GM23338 (cell line): ENCODE measurements around the gene HOMER1. TPM values are rescaled to one million over a fixed set of nuclear protein-coding genes. Genes with fewer than 3 reads are reported as not detected.

Experiments
- ATAC-seq: fragments of 200-7000 bp; cut with Tn5 transposase; 3 replicates; pipeline ENCODE4 v1.9.1; 2020
- DNase-seq: peaks from one replicate; pipeline ENCODE4 v3.0.0-alpha.2; 2015; ENCODE audit warnings: low spot score
- H2AFZ ChIP-seq: fragments of 200-600 bp; sonication (generic); 2 replicates; pipeline ENCODE4 v1.8.0; 2016; ENCODE audit warnings: antibody characterized with exemption, mild to moderate bottlenecking, moderate library complexity
- H3F3A ChIP-seq: fragments of 200-600 bp; sonication (generic); replicated peaks from 2 replicates; pipeline ENCODE4 v1.8.0; 2017; ENCODE audit warnings: antibody characterized with exemption, mixed run types, low read depth
- H3K27ac ChIP-seq: fragments of 200-600 bp; sonication (generic); 2 replicates; pipeline ENCODE4 v1.6.1; 2016; ENCODE audit warnings: low read depth
- H3K27me3 ChIP-seq: fragments of 200-600 bp; sonication (generic); 2 replicates; pipeline ENCODE4 v1.8.0; 2016; ENCODE audit warnings: mild to moderate bottlenecking, mixed run types, moderate library complexity; ENCODE audit not compliant: insufficient read depth
- H3K36me3 ChIP-seq: fragments of 200-600 bp; sonication (generic); 2 replicates; pipeline ENCODE4 v1.8.0; 2016; ENCODE audit warnings: mild to moderate bottlenecking; ENCODE audit not compliant: insufficient read depth
- H3K4me1 ChIP-seq: fragments of 200-600 bp; sonication (generic); 2 replicates; pipeline ENCODE4 v1.8.0; 2016; ENCODE audit warnings: mild to moderate bottlenecking, moderate library complexity; ENCODE audit not compliant: insufficient read depth
- H3K4me2 ChIP-seq: fragments of 200-600 bp; sonication (generic); 2 replicates; pipeline ENCODE4 v1.7.1; 2017; ENCODE audit warnings: mixed run types
- H3K4me3 ChIP-seq: fragments of 200-600 bp; sonication (generic); 2 replicates; pipeline ENCODE4 v1.6.1; 2016; ENCODE audit warnings: mixed run types
- H3K79me2 ChIP-seq: fragments of 200-600 bp; sonication (generic); replicated peaks from 2 replicates; pipeline ENCODE4 v1.8.0; 2017; ENCODE audit warnings: mild to moderate bottlenecking; ENCODE audit not compliant: insufficient read depth
- H3K9me2 ChIP-seq: fragments of 200-600 bp; sonication (generic); 2 replicates; pipeline ENCODE4 v1.8.0; 2017; ENCODE audit not compliant: insufficient read depth
- H4K20me1 ChIP-seq: fragments of 200-600 bp; sonication (generic); replicated peaks from 2 replicates; pipeline ENCODE4 v1.8.0; 2017; ENCODE audit warnings: mild to moderate bottlenecking; ENCODE audit not compliant: insufficient read depth
- H3K27ac Mint-ChIP-seq: 2 replicates; pipeline ENCODE4 v1.8.0; 2020; ENCODE audit warnings: inconsistent platforms, mild to moderate bottlenecking, moderate library complexity, mixed read lengths
- H3K27me3 Mint-ChIP-seq: 3 replicates; pipeline ENCODE4 v1.8.0; 2022; ENCODE audit warnings: low read depth, mild to moderate bottlenecking, moderate library complexity, mixed read lengths, inconsistent platforms; ENCODE audit not compliant: insufficient read depth, poor library complexity
- H3K36me3 Mint-ChIP-seq: 3 replicates; pipeline ENCODE4 v1.8.0; 2021; ENCODE audit warnings: low read depth, mild to moderate bottlenecking, inconsistent platforms, moderate library complexity, mixed read lengths
- H3K4me1 Mint-ChIP-seq: 3 replicates; pipeline ENCODE4 v1.8.0; 2020; ENCODE audit warnings: mild to moderate bottlenecking, inconsistent platforms, mixed read lengths
- H3K4me3 Mint-ChIP-seq: 3 replicates; pipeline ENCODE4 v1.8.0; 2021; ENCODE audit warnings: moderate library complexity, mild to moderate bottlenecking, inconsistent platforms, mixed read lengths
- H3K9me3 Mint-ChIP-seq: 3 replicates; pipeline ENCODE4 v1.8.0; 2020; ENCODE audit warnings: moderate library complexity, mild to moderate bottlenecking, inconsistent platforms, mixed read lengths
- CREB1 ChIP-seq: fragments of 250-450 bp; sonication (Bioruptor Pico); IDR thresholded peaks from 2 replicates; pipeline ENCODE4 v1.5.0; 2020; ENCODE audit warnings: low read depth, mild to moderate bottlenecking, moderate library complexity
- CTCF ChIP-seq, 2 experiments: fragments of 200-600 bp in 1 of 2; sonication (generic) in 1 of 2; conservative IDR thresholded peaks; 2 replicates each; pipeline versions ENCODE4 v1.5.1 to v1.6.1; 2016 to 2017; ENCODE audit warnings: antibody characterized with exemption in 2 of 2, low read depth in 2 of 2, mild to moderate bottlenecking in 2 of 2, moderate library complexity in 1 of 2
- ETS1 ChIP-seq: IDR thresholded peaks from 2 replicates; pipeline ENCODE4 v1.6.1; 2016; ENCODE audit warnings: antibody characterized with exemption
- EZH2 ChIP-seq: fragments of 200-600 bp; sonication (generic); IDR thresholded peaks from one replicate; pipeline ENCODE4 v1.8.0; 2017; ENCODE audit warnings: antibody characterized with exemption, mild to moderate bottlenecking, low read depth; ENCODE audit not compliant: unreplicated experiment
- EZH2phosphoT487 ChIP-seq: fragments of 200-600 bp; sonication (generic); IDR thresholded peaks from one replicate; pipeline ENCODE4 v1.8.1; 2018; ENCODE audit warnings: antibody characterized with exemption; ENCODE audit not compliant: unreplicated experiment
- JUNB ChIP-seq: IDR thresholded peaks from one replicate; pipeline ENCODE4 v1.6.1; 2016; ENCODE audit warnings: antibody characterized with exemption; ENCODE audit not compliant: unreplicated experiment
- NANOG ChIP-seq: IDR thresholded peaks from 2 replicates; pipeline ENCODE4 v1.6.1; 2016; ENCODE audit warnings: antibody characterized with exemption, borderline replicate concordance
- POLR2AphosphoS5 ChIP-seq: IDR thresholded peaks from 2 replicates; pipeline ENCODE4 v1.6.1; 2016; ENCODE audit warnings: antibody characterized with exemption, low read depth
- REST ChIP-seq: IDR thresholded peaks from one replicate; pipeline ENCODE4 v1.6.1; 2018; ENCODE audit warnings: antibody characterized with exemption; ENCODE audit not compliant: unreplicated experiment
- STAT1 ChIP-seq: IDR thresholded peaks from one replicate; pipeline ENCODE4 v1.6.1; 2016; ENCODE audit warnings: antibody characterized with exemption; ENCODE audit not compliant: unreplicated experiment
- ZNF114 ChIP-seq: fragments of 250-450 bp; sonication (Bioruptor Pico); IDR thresholded peaks from 2 replicates; pipeline ENCODE4 v1.5.0; 2020; ENCODE audit warnings: mild to moderate bottlenecking, moderate library complexity
- ZNF331 ChIP-seq: fragments of 250-450 bp; sonication (Bioruptor Pico); IDR thresholded peaks from 2 replicates; pipeline ENCODE4 v1.5.0; 2020; ENCODE audit warnings: low read depth, mild to moderate bottlenecking, moderate library complexity
- polyA plus RNA-seq: library from polyadenylated mRNA; unstranded; fragments of >200 nt; fragmentation: Nextera tagmentation; extraction: Ambion mirVana; gene quantifications from 2 replicates; pipeline ENCODE4 v1.2.1, GENCODE V29; 2016
- total RNA-seq: library from RNA; depleted of rRNA; stranded (reverse); fragments of >200 nt; shearing (Covaris generic); gene quantifications from 2 replicates; pipeline ENCODE4 v1.2.3, GENCODE V29; 2014
- TF ChIP-seq, protein P1 (sequence below): fragments of 250-450 bp; sonication (Bioruptor Pico); IDR thresholded peaks from 2 replicates; pipeline ENCODE4 v1.5.0; 2020; ENCODE audit warnings: mild to moderate bottlenecking, moderate library complexity

HOMER1 gene
- total and polyA plus RNA-seq, 2 experiments from 2014 or later = 45.1 to 80.3 TPM

GRCh38 chr5:79561525-79561893 lies 47.6 kb upstream of the HOMER1 start:
- peaks cover 22% of the 10 kb centered on the region for H3K4me1 Mint-ChIP-seq
- Histone ChIP-seq H3F3A (no peaks in the 10 kb centered on the region), H3K9me2 (no peaks in the 10 kb centered on the region), H3K36me3 (no peaks in the 10 kb centered on the region), H4K20me1 (no peaks in the 10 kb centered on the region), H3K4me2 (no peak overlapping the region), H3K27me3 (no peaks in the 10 kb centered on the region), H2AFZ (no peak overlapping the region), H3K4me1 (peaks cover 23% of the 10 kb centered on the region), H3K4me3 (no peak overlapping the region), H3K79me2 (no peaks in the 10 kb centered on the region), H3K27ac (no peak overlapping the region)
- TF ChIP-seq STAT1 (no peak), ZNF331 (no peak), POLR2AphosphoS5 (no peak), NANOG (no peak), CREB1 (CRISPR knock-in tag) (no peak), EZH2phosphoT487 (no peak), REST (no peak), CTCF (conservative IDR thresholded peaks at IDR 0.05; ENCODE audit: low read depth in 2 of 2) (no peak), EZH2 (no peak), ZNF114 (no peak), JUNB (no peak), ETS1 (no peak)
- TF ChIP-seq, protein P1, sequence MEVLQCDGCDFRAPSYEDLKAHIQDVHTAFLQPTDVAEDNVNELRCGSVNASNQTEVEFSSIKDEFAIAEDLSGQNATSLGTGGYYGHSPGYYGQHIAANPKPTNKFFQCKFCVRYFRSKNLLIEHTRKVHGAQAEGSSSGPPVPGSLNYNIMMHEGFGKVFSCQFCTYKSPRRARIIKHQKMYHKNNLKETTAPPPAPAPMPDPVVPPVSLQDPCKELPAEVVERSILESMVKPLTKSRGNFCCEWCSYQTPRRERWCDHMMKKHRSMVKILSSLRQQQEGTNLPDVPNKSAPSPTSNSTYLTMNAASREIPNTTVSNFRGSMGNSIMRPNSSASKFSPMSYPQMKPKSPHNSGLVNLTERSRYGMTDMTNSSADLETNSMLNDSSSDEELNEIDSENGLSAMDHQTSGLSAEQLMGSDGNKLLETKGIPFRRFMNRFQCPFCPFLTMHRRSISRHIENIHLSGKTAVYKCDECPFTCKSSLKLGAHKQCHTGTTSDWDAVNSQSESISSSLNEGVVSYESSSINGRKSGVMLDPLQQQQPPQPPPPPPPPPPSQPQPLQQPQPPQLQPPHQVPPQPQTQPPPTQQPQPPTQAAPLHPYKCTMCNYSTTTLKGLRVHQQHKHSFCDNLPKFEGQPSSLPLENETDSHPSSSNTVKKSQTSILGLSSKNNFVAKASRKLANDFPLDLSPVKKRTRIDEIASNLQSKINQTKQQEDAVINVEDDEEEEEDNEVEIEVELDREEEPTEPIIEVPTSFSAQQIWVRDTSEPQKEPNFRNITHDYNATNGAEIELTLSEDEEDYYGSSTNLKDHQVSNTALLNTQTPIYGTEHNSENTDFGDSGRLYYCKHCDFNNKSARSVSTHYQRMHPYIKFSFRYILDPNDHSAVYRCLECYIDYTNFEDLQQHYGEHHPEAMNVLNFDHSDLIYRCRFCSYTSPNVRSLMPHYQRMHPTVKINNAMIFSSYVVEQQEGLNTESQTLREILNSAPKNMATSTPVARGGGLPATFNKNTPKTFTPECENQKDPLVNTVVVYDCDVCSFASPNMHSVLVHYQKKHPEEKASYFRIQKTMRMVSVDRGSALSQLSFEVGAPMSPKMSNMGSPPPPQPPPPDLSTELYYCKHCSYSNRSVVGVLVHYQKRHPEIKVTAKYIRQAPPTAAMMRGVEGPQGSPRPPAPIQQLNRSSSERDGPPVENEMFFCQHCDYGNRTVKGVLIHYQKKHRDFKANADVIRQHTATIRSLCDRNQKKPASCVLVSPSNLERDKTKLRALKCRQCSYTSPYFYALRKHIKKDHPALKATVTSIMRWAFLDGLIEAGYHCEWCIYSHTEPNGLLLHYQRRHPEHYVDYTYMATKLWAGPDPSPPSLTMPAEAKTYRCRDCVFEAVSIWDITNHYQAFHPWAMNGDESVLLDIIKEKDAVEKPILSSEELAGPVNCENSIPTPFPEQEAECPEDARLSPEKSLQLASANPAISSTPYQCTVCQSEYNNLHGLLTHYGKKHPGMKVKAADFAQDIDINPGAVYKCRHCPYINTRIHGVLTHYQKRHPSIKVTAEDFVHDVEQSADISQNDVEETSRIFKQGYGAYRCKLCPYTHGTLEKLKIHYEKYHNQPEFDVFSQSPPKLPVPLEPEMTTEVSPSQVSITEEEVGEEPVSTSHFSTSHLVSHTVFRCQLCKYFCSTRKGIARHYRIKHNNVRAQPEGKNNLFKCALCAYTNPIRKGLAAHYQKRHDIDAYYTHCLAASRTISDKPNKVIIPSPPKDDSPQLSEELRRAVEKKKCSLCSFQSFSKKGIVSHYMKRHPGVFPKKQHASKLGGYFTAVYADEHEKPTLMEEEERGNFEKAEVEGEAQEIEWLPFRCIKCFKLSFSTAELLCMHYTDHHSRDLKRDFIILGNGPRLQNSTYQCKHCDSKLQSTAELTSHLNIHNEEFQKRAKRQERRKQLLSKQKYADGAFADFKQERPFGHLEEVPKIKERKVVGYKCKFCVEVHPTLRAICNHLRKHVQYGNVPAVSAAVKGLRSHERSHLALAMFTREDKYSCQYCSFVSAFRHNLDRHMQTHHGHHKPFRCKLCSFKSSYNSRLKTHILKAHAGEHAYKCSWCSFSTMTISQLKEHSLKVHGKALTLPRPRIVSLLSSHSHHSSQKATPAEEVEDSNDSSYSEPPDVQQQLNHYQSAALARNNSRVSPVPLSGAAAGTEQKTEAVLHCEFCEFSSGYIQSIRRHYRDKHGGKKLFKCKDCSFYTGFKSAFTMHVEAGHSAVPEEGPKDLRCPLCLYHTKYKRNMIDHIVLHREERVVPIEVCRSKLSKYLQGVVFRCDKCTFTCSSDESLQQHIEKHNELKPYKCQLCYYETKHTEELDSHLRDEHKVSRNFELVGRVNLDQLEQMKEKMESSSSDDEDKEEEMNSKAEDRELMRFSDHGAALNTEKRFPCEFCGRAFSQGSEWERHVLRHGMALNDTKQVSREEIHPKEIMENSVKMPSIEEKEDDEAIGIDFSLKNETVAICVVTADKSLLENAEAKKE (CRISPR knock-in tag) = no peak
- no peak for ATAC-seq
- H3K27ac Mint-ChIP-seq = no peak overlapping the region
- H3K4me3 Mint-ChIP-seq = no peak overlapping the region
- DNase-seq = no peak
- no peaks in the 10 kb centered on the region for H3K36me3 Mint-ChIP-seq
- H3K27me3 Mint-ChIP-seq = peaks cover 2% of the 10 kb centered on the region
- no peaks in the 10 kb centered on the region for H3K9me3 Mint-ChIP-seq
